ENCODE measurements around the gene HSPB9.
A peak's percentile ranks its signal among the peaks of the same experiment; 100 is the strongest.

Gene HSPB9

GRCh38 chr17:42120161-42120769 is 2.3 kb upstream of the HSPB9 start:
- peak overlapping the region; percentile 44 to 51 for H3K4me3 ChIP-seq (ENCODE audit: low read depth in 1 of 2, low read length in 2 of 2)
- H3K27me3 ChIP-seq (ENCODE audit: control insufficient read depth in 1 of 2, insufficient read depth in 2 of 2, low read length in 2 of 2) = no peaks in the 10 kb centered on the region
- H3K36me3 ChIP-seq (ENCODE audit: control insufficient read depth in 1 of 2, insufficient read depth in 2 of 2, low read length in 2 of 2) = peaks cover 2 to 20% of the 10 kb centered on the region in 2 donors
- peaks cover 32 to 48% of the 10 kb centered on the region in 2 donors for H3K4me1 ChIP-seq (ENCODE audit: control insufficient read depth in 1 of 2, insufficient read depth in 2 of 2, low read length in 2 of 2)
- H3K9me3 ChIP-seq (ENCODE audit: control insufficient read depth in 1 of 2, low read length in 2 of 2) = no peaks in the 10 kb centered on the region
- no peak overlapping the region for H3K9ac ChIP-seq (ENCODE audit: low read depth in 1 of 2, low read length in 2 of 2)
- no peak overlapping the region for H3K27ac ChIP-seq (ENCODE audit: low read depth, low read length)

- Histone ChIP-seq H3K27ac (ENCODE audit: low read depth, low read length) (peak within 1 kb of the TSS; percentile 7), H3K27me3 (ENCODE audit: control insufficient read depth in 1 of 2, insufficient read depth in 2 of 2, low read length in 2 of 2) (no peaks in the 10 kb centered on the region), H3K36me3 (ENCODE audit: control insufficient read depth in 1 of 2, insufficient read depth in 2 of 2, low read length in 2 of 2) (peaks cover 10 to 23% of the 10 kb centered on the region in 2 donors), H3K4me1 (ENCODE audit: control insufficient read depth in 1 of 2, insufficient read depth in 2 of 2, low read length in 2 of 2) (peaks cover 32 to 44% of the 10 kb centered on the region in 2 donors), H3K9ac (ENCODE audit: low read depth in 1 of 2, low read length in 2 of 2) (peak within 1 kb of the TSS; percentile 46 to 60), H3K4me3 (ENCODE audit: low read depth in 1 of 2, low read length in 2 of 2) (peak within 1 kb of the TSS; percentile 51), H3K9me3 (ENCODE audit: control insufficient read depth in 1 of 2, low read length in 2 of 2) (no peaks in the 10 kb centered on the region)
Measured at GRCh38 chr17:42120770-42121769, 1.5 kb upstream of the HSPB9 start, which contains the start of gene KAT2A. KAT2A (minus strand) TSS chr17:42121367; CDS start chr17:42121304, 63 bp downstream.

GRCh38 chr17:42124256-42124655 is 1.7 kb downstream of the HSPB9 start:
- Histone ChIP-seq H3K27me3 (ENCODE audit: control insufficient read depth in 1 of 2, insufficient read depth in 2 of 2, low read length in 2 of 2) (no peaks in the 10 kb centered on the region), H3K4me1 (ENCODE audit: control insufficient read depth in 1 of 2, insufficient read depth in 2 of 2, low read length in 2 of 2) (peaks cover 28 to 35% of the 10 kb centered on the region in 2 donors), H3K27ac (ENCODE audit: low read depth, low read length) (no peak overlapping the region), H3K9ac (ENCODE audit: low read depth in 1 of 2, low read length in 2 of 2) (no peak overlapping the region), H3K4me3 (ENCODE audit: low read depth in 1 of 2, low read length in 2 of 2) (no peak overlapping the region), H3K36me3 (ENCODE audit: control insufficient read depth in 1 of 2, insufficient read depth in 2 of 2, low read length in 2 of 2) (peaks cover 31 to 44% of the 10 kb centered on the region in 2 donors), H3K9me3 (ENCODE audit: control insufficient read depth in 1 of 2, low read length in 2 of 2) (no peaks in the 10 kb centered on the region)

- Histone ChIP-seq H3K4me1 (ENCODE audit: control insufficient read depth in 1 of 2, insufficient read depth in 2 of 2, low read length in 2 of 2) (peaks cover 17 to 30% of the 10 kb centered on the region in 2 donors), H3K4me3 (ENCODE audit: low read depth in 1 of 2, low read length in 2 of 2) (no peak overlapping the region), H3K27me3 (ENCODE audit: control insufficient read depth in 1 of 2, insufficient read depth in 2 of 2, low read length in 2 of 2) (no peaks in the 10 kb centered on the region), H3K36me3 (ENCODE audit: control insufficient read depth in 1 of 2, insufficient read depth in 2 of 2, low read length in 2 of 2) (peaks cover 44 to 54% of the 10 kb centered on the region in 2 donors), H3K27ac (ENCODE audit: low read depth, low read length) (no peak overlapping the region), H3K9me3 (ENCODE audit: control insufficient read depth in 1 of 2, low read length in 2 of 2) (no peaks in the 10 kb centered on the region), H3K9ac (ENCODE audit: low read depth in 1 of 2, low read length in 2 of 2) (no peak overlapping the region)
Measured at GRCh38 chr17:42125565-42125964, 3.0 kb downstream of the HSPB9 start.

- H3K36me3 ChIP-seq (ENCODE audit: control insufficient read depth in 1 of 2, insufficient read depth in 2 of 2, low read length in 2 of 2) = peaks cover 46 to 59% of the 10 kb centered on the region in 2 donors
Measured at GRCh38 chr17:42126836-42127235, 4.2 kb downstream of the HSPB9 start.

GRCh38 chr17:42127414-42127813 is 4.8 kb downstream of the HSPB9 start:
- H3K4me1 ChIP-seq (ENCODE audit: control insufficient read depth in 1 of 2, insufficient read depth in 2 of 2, low read length in 2 of 2) = peaks cover 18 to 28% of the 10 kb centered on the region in 2 donors
- peaks cover 46 to 59% of the 10 kb centered on the region in 2 donors for H3K36me3 ChIP-seq (ENCODE audit: control insufficient read depth in 1 of 2, insufficient read depth in 2 of 2, low read length in 2 of 2)
- no peaks in the 10 kb centered on the region for H3K9me3 ChIP-seq (ENCODE audit: control insufficient read depth in 1 of 2, low read length in 2 of 2)
- H3K4me3 ChIP-seq (ENCODE audit: low read depth in 1 of 2, low read length in 2 of 2) = no peak overlapping the region
- H3K27me3 ChIP-seq (ENCODE audit: control insufficient read depth in 1 of 2, insufficient read depth in 2 of 2, low read length in 2 of 2) = no peaks in the 10 kb centered on the region
- no peak overlapping the region for H3K27ac ChIP-seq (ENCODE audit: low read depth, low read length)
- no peak overlapping the region for H3K9ac ChIP-seq (ENCODE audit: low read depth in 1 of 2, low read length in 2 of 2)

More at GRCh38 chr17:42126836-42127235, 4.2 kb downstream of the HSPB9 start:
- no peak overlapping the region for H3K27ac ChIP-seq (ENCODE audit: low read depth, low read length)
- no peaks in the 10 kb centered on the region for H3K27me3 ChIP-seq (ENCODE audit: control insufficient read depth in 1 of 2, insufficient read depth in 2 of 2, low read length in 2 of 2)
- H3K9ac ChIP-seq (ENCODE audit: low read depth in 1 of 2, low read length in 2 of 2) = no peak overlapping the region
- peaks cover 20 to 28% of the 10 kb centered on the region in 2 donors for H3K4me1 ChIP-seq (ENCODE audit: control insufficient read depth in 1 of 2, insufficient read depth in 2 of 2, low read length in 2 of 2)
- H3K4me3 ChIP-seq (ENCODE audit: low read depth in 1 of 2, low read length in 2 of 2) = no peak overlapping the region
- H3K9me3 ChIP-seq (ENCODE audit: control insufficient read depth in 1 of 2, low read length in 2 of 2) = no peaks in the 10 kb centered on the region

- Histone ChIP-seq H3K9ac (ENCODE audit: low read depth in 1 of 2, low read length in 2 of 2) (no peak overlapping the region), H3K36me3 (ENCODE audit: control insufficient read depth in 1 of 2, insufficient read depth in 2 of 2, low read length in 2 of 2) (peaks cover 46 to 59% of the 10 kb centered on the region in 2 donors), H3K4me3 (ENCODE audit: low read depth in 1 of 2, low read length in 2 of 2) (no peak overlapping the region), H3K9me3 (ENCODE audit: control insufficient read depth in 1 of 2, low read length in 2 of 2) (no peaks in the 10 kb centered on the region), H3K27me3 (ENCODE audit: control insufficient read depth in 1 of 2, insufficient read depth in 2 of 2, low read length in 2 of 2) (no peaks in the 10 kb centered on the region), H3K27ac (ENCODE audit: low read depth, low read length) (peak overlapping the region; percentile 46), H3K4me1 (ENCODE audit: control insufficient read depth in 1 of 2, insufficient read depth in 2 of 2, low read length in 2 of 2) (peaks cover 31 to 39% of the 10 kb centered on the region in 2 donors)
Measured at GRCh38 chr17:42129109-42129837, 6.7 kb downstream of the HSPB9 start.

GRCh38 chr17:42130310-42130936 is 7.8 kb downstream of the HSPB9 start:
- Histone ChIP-seq H3K4me1 (ENCODE audit: control insufficient read depth in 1 of 2, insufficient read depth in 2 of 2, low read length in 2 of 2) (peaks cover 41 to 50% of the 10 kb centered on the region in 2 donors), H3K27ac (ENCODE audit: low read depth, low read length) (peak overlapping the region; percentile 46), H3K9ac (ENCODE audit: low read depth in 1 of 2, low read length in 2 of 2) (no peak overlapping the region), H3K9me3 (ENCODE audit: control insufficient read depth in 1 of 2, low read length in 2 of 2) (no peaks in the 10 kb centered on the region), H3K27me3 (ENCODE audit: control insufficient read depth in 1 of 2, insufficient read depth in 2 of 2, low read length in 2 of 2) (no peaks in the 10 kb centered on the region), H3K36me3 (ENCODE audit: control insufficient read depth in 1 of 2, insufficient read depth in 2 of 2, low read length in 2 of 2) (peaks cover 43 to 51% of the 10 kb centered on the region in 2 donors), H3K4me3 (ENCODE audit: low read depth in 1 of 2, low read length in 2 of 2) (no peak overlapping the region)

GRCh38 chr17:42131232-42131631 is 8.6 kb downstream of the HSPB9 start:
- H3K9me3 ChIP-seq (ENCODE audit: control insufficient read depth in 1 of 2, low read length in 2 of 2) = no peaks in the 10 kb centered on the region
- peaks cover 35 to 43% of the 10 kb centered on the region in 2 donors for H3K36me3 ChIP-seq (ENCODE audit: control insufficient read depth in 1 of 2, insufficient read depth in 2 of 2, low read length in 2 of 2)
- no peak overlapping the region for H3K4me3 ChIP-seq (ENCODE audit: low read depth in 1 of 2, low read length in 2 of 2)
- H3K27me3 ChIP-seq (ENCODE audit: control insufficient read depth in 1 of 2, insufficient read depth in 2 of 2, low read length in 2 of 2) = no peaks in the 10 kb centered on the region
- peaks cover 50 to 58% of the 10 kb centered on the region in 2 donors for H3K4me1 ChIP-seq (ENCODE audit: control insufficient read depth in 1 of 2, insufficient read depth in 2 of 2, low read length in 2 of 2)
- H3K9ac ChIP-seq (ENCODE audit: low read depth in 1 of 2, low read length in 2 of 2) = no peak overlapping the region
- peak overlapping the region; percentile 6 for H3K27ac ChIP-seq (ENCODE audit: low read depth, low read length)
